ENCODE data around the gene ZNF189.

Gene ZNF189

DNA sequence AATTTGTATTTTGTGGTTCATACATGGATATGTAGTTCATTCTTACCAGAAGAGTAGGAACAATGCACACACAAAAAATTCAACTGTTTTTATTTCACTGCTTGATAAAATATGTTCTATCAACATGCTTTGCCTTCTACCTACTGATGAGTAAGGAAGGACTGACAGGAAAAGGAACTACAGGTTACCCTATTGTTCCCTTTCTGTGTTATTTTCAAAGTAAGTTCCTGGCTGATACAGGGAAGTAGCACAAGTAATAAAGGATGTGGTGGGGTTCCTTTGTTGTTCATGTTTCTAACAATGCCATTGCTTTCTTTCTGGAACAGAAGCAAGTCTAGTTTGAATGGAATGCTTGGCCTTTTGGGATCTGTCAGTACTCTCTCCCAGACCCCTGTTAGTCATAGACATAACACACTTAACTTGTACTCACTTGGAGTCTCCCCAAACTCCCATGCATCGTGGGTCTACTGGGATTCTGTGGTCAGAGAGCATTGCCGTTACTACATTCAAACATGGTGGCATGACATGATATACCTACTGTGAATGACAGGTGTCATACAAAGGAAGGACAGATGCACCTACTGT, 57.1 kb downstream of the ZNF189 start:
- DNase-seq: no peak

DNA sequence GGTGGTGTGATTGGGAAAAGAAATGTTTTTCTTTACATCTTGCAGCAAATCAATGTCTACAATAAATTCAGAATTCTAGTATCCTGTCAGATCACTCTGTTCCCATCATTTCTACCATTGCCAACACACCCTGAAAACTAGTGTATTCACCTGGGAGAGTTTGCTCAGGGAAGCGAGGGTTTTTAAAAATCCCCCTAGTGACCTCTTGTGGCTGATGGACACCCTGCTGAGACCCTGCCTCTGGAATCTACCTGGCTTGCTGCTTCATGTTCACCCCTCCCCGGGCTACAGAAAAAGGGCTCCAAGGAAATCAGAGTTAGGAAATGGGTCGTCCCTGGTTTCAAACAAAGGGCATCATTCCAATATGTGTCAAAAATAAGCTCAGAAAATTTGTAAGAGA, 58.4 kb downstream of the ZNF189 start:
- no peak for DNase-seq

DNA sequence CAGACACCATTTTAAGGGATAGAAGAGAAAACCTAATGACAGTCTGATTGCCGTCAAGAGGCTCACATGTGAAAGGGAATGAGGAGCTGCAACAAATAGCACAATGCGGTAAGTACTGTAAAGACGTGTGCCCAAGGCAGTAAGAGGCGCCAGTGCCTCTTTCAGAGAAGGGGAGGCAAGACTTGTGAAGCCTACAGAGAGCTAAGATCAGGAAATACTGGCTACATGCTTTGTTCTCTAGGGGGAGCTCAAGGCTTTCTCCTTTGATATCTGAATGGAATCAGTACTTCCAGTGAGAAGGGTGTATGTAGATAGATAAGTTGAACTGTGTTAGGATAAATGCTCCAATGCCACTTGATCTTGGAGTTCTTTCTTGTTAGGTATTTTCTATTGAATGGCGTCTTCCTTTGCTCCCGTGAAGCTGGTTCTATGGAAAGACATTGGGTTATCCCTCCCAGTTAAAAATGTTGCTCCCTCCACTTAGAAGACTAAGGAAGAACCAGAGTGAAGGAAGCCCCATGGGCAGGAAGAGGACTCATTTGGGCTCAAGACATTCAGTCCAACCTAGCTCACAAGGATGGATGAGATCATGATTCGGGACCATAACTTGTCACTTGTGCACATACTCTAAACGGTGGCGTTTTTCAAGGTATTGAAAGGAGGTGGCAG, 60.4 kb downstream of the ZNF189 start:
- peak; percentile 40 for DNase-seq

Data from CD4-positive, alpha-beta T cell treated with Interleukin-4 for 4 hours (primary cell).